K562 (cell line): Measurements from ENCODE around the gene MAS1L. TPM values are rescaled to one million over a fixed set of nuclear protein-coding genes. Genes with fewer than 3 reads are reported as not detected.

Experiments
- ATAC-seq: fragments of 200-7000 bp; cut with Tn5 transposase; 3 replicates; pipeline ENCODE4 v1.9.1; 2020; ENCODE audit warnings: moderate library complexity
- BruUV-seq: library from RNA; stranded (reverse); fragments of 400-500 nt; replicated peaks from 2 replicates; lab custom pipeline; 2021; lab: Mats Ljungman, UMichigan
- CTCF ChIA-PET: fragments of 300-600 bp; formaldehyde crosslinking; extraction: SDS; loops from one replicate; lab custom pipeline; 2021; ENCODE audit warnings: low intra/inter-chr PET ratio; lab: Yijun Ruan, JAX
- POLR2A ChIA-PET: fragments of 300-600, 350-650 bp; sonication (Branson Sonifier 250); formaldehyde crosslinking; extraction: SDS; loops from one replicate; lab custom pipeline; 2021; ENCODE audit warnings: antibody characterized with exemption, inconsistent platforms; lab: Yijun Ruan, JAX
- DNase-seq, 4 experiments: peaks; one replicate each; pipeline versions ENCODE4 v3.0.0 to v3.0.0-alpha.2; 2011 to 2018; ENCODE audit warnings: low spot score in 3 of 4, mixed read lengths in 3 of 4; ENCODE audit errors: extremely low read depth in 1 of 4
- FAIRE-seq: peaks from 2 replicates; lab custom pipeline; 2011; peaks lifted over from hg19 to GRCh38; lab: Jason Lieb, UNC
- H2AFZ ChIP-seq: 2 replicates; pipeline ENCODE4 v1.6.0; 2011; ENCODE audit warnings: low read depth, low read length, control low read depth, inconsistent platforms
- H3K27ac ChIP-seq: fragments of 200-600 bp; 3 replicates; pipeline ENCODE4 v1.8.0; 2011; ENCODE audit warnings: low read depth, mild to moderate bottlenecking, control low read depth, inconsistent platforms, low read length, moderate library complexity, mixed read lengths; ENCODE audit errors: extremely low read depth
- H3K27me3 ChIP-seq, 2 experiments: fragments of 300-600 bp in 1 of 2; 2 replicates in 1 of 2; 3 replicates in 1 of 2; pipeline versions ENCODE4 v1.6.0 to v1.8.0; 2011; ENCODE audit warnings: inconsistent platforms in 2 of 2, low read length in 2 of 2, mild to moderate bottlenecking in 1 of 2, mixed read lengths in 1 of 2, moderate library complexity in 1 of 2; ENCODE audit not compliant: control insufficient read depth in 2 of 2, insufficient read depth in 2 of 2
- H3K36me3 ChIP-seq: fragments of 300-600 bp; 3 replicates; pipeline ENCODE4 v1.8.0; 2011; ENCODE audit warnings: mild to moderate bottlenecking, low read length, inconsistent platforms; ENCODE audit not compliant: control insufficient read depth, insufficient read depth
- H3K4me1 ChIP-seq, 2 experiments: fragments of 200-600 bp in 1 of 2; replicated peaks in 1 of 2; 2 replicates in 1 of 2; 3 replicates in 1 of 2; pipeline versions ENCODE4 v1.5.1 to v1.8.0; 2011; ENCODE audit warnings: inconsistent platforms in 2 of 2, low read length in 2 of 2, mild to moderate bottlenecking in 1 of 2, mixed read lengths in 1 of 2, moderate library complexity in 1 of 2; ENCODE audit not compliant: control insufficient read depth in 2 of 2, insufficient read depth in 2 of 2
- H3K4me2 ChIP-seq: 2 replicates; pipeline ENCODE4 v1.6.1; 2011; ENCODE audit warnings: low read length, control low read depth, inconsistent platforms, mixed read lengths; ENCODE audit not compliant: insufficient read depth
- H3K4me3 ChIP-seq: fragments of 200-600 bp; sonication (generic), shearing (Covaris generic); 2 replicates; pipeline ENCODE4 v1.5.1; 2016; ENCODE audit warnings: control low read depth, inconsistent platforms
- H3K79me2 ChIP-seq: fragments of 200-600 bp; 3 replicates; pipeline ENCODE4 v1.8.0; 2011; ENCODE audit warnings: low read length, inconsistent platforms; ENCODE audit not compliant: control insufficient read depth, insufficient read depth
- H3K9ac ChIP-seq, 2 experiments: 2 replicates each; pipeline versions ENCODE4 v1.6.0 to v1.6.1; 2011; ENCODE audit warnings: low read depth in 2 of 2, low read length in 2 of 2, control low read depth in 1 of 2, inconsistent platforms in 1 of 2, mild to moderate bottlenecking in 1 of 2, mixed read lengths in 1 of 2; ENCODE audit not compliant: insufficient read depth in 1 of 2
- H3K9me1 ChIP-seq: one replicate; pipeline ENCODE4 v1.6.0; 2011; ENCODE audit warnings: inconsistent platforms, mild to moderate bottlenecking, low read length, moderate library complexity; ENCODE audit not compliant: control insufficient read depth, insufficient read depth
- H3K9me3 ChIP-seq: replicated peaks from 2 replicates; pipeline ENCODE4 v1.5.1; 2011; ENCODE audit warnings: low read depth, low read length, inconsistent platforms; ENCODE audit not compliant: control insufficient read depth, insufficient read depth
- H4K20me1 ChIP-seq: replicated peaks from 2 replicates; pipeline ENCODE4 v1.6.1; 2011; ENCODE audit warnings: low read length, inconsistent platforms, mixed read lengths; ENCODE audit not compliant: control insufficient read depth, insufficient read depth
- ARHGAP35 ChIP-seq: fragments of 450-650 bp; IDR thresholded peaks from 2 replicates; pipeline ENCODE4 v1.6.1; 2018; ENCODE audit not compliant: partially characterized antibody
- BMI1 ChIP-seq: fragments of 150-350 bp; IDR thresholded peaks from 2 replicates; pipeline ENCODE4 v1.6.1; 2014; ENCODE audit warnings: low read length
- BRCA1 ChIP-seq, 2 experiments: fragments of 450-650 bp in 1 of 2; sonication (generic) in 1 of 2; formaldehyde crosslinking in 1 of 2; IDR thresholded peaks; 2 replicates each; pipeline versions ENCODE4 v1.5.0 to v1.6.1; 2017 to 2020; ENCODE audit warnings: mild to moderate bottlenecking in 1 of 2, missing genetic modification reagents in 1 of 2
- E2F6 ChIP-seq, 2 experiments: IDR thresholded peaks; 2 replicates each; pipeline ENCODE4 v1.6.1; 2011; ENCODE audit warnings: borderline replicate concordance in 1 of 2, control low read depth in 1 of 2, low read depth in 1 of 2, low read length in 1 of 2, mild to moderate bottlenecking in 1 of 2, mixed read lengths in 1 of 2, moderate library complexity in 1 of 2; ENCODE audit not compliant: insufficient read depth in 1 of 2, insufficient read length in 1 of 2, poor library complexity in 1 of 2, severe bottlenecking in 1 of 2; ENCODE audit errors: extremely low read depth in 1 of 2
- FOXM1 ChIP-seq, 2 experiments: fragments of 450-650 bp in 1 of 2; sonication (generic) in 1 of 2; formaldehyde crosslinking in 1 of 2; IDR thresholded peaks; 2 replicates each; pipeline versions ENCODE4 v1.6.1 to v1.9.0; 2017 to 2022; ENCODE audit warnings: low read depth in 2 of 2, mild to moderate bottlenecking in 2 of 2, missing genetic modification reagents in 1 of 2, moderate library complexity in 1 of 2
- HNRNPUL1 ChIP-seq: fragments of 200-400 bp; formaldehyde crosslinking; IDR thresholded peaks from 2 replicates; pipeline ENCODE4 v1.6.1; 2017; ENCODE audit warnings: low read length
- MTF1 ChIP-seq: fragments of 250-450 bp; sonication (Bioruptor Pico); IDR thresholded peaks from 2 replicates; pipeline ENCODE4 v1.9.0; 2021; ENCODE audit warnings: moderate library complexity, mild to moderate bottlenecking, inconsistent platforms, borderline replicate concordance
- PML ChIP-seq: IDR thresholded peaks from 2 replicates; pipeline ENCODE4 v1.6.1; 2012; ENCODE audit warnings: low read length, inconsistent platforms
- POLR3A ChIP-seq: IDR thresholded peaks from 2 replicates; pipeline ENCODE4 v1.6.1; 2011; ENCODE audit warnings: borderline replicate concordance, mild to moderate bottlenecking, moderate library complexity; ENCODE audit not compliant: insufficient read length, insufficient read depth; ENCODE audit errors: extremely low read depth
- SP1 ChIP-seq: sonication (generic); formaldehyde crosslinking; IDR thresholded peaks from 2 replicates; pipeline ENCODE4 v1.8.1; 2022; ENCODE audit warnings: mild to moderate bottlenecking, missing genetic modification reagents
- SUPT5H ChIP-seq: fragments of 450-650 bp; IDR thresholded peaks from 2 replicates; pipeline ENCODE4 v1.6.1; 2016
- ZNF24 ChIP-seq: fragments of 450-650 bp; IDR thresholded peaks from 2 replicates; pipeline ENCODE4 v1.6.1; 2016
- ZNF41 ChIP-seq: fragments of 250-450 bp; sonication (Bioruptor Pico); conservative IDR thresholded peaks from 2 replicates; pipeline ENCODE4 v1.4.0; 2020; ENCODE audit warnings: mild to moderate bottlenecking
- WGBS: fragments of 100-300 bp; shearing (Covaris generic); methylation state at CpG from one replicate; pipeline ENCODE4 v1.1.6; 2016; ENCODE audit warnings: low coverage, mixed read lengths; ENCODE audit not compliant: insufficient coverage; ENCODE audit errors: missing lambda C conversion rate; 5-methylcytosine and 5-hydroxymethylcytosine counted together
- in situ Hi-C: fragments of 300-500 bp; cut with MboI; formaldehyde crosslinking; loops from 4 replicates; pipeline ENCODE4 v1.15.0; 2018; ENCODE audit warnings: inconsistent platforms, mixed read lengths
- intact Hi-C: fragments of 100-400 bp; cut with micrococcal nuclease; formaldehyde crosslinking; loops from 2 replicates; pipeline ENCODE4 v1.14.2; 2022
- polyA plus RNA-seq, 8 experiments: library from polyadenylated mRNA; depleted of rRNA in 4 of 8; stranded (reverse) in 5 of 8; unstranded in 3 of 8; fragments of >200 nt; fragmentation: Nextera tagmentation in 2 of 8; fragmentation: Illumina TruSeq in 1 of 8; extraction: Ambion mirVana in 2 of 8; extraction: Trizol in 1 of 8; gene quantifications; 2 replicates each; pipeline versions ENCODE4 v1.2.1 to v1.2.3, GENCODE V29; 2011 to 2014; ENCODE audit warnings: inconsistent platforms in 1 of 8, missing spikeins in 1 of 8
- total RNA-seq, 7 experiments: library from RNA; depleted of rRNA in 6 of 7; stranded (reverse); fragments of >200 nt in 6 of 7; fragmentation: Illumina TruSeq in 2 of 7; extraction: Trizol in 2 of 7; gene quantifications; 2 replicates each; pipeline versions ENCODE4 v1.2.1 to v1.2.3, GENCODE V29; 2011 to 2021; ENCODE audit warnings: low replicate concordance in 1 of 7

MAS1L gene
- total and polyA plus RNA-seq, 9 of the 15 experiments (the other 6 are each of a cell fraction or from before 2014, with no cell fraction given): not detected

GRCh38 chr6:29532320-29532951 lies 44.7 kb upstream of the MAS1L start:
- no peak overlapping the region for H3K9ac ChIP-seq
- in situ Hi-C loops: no loop called here
- ChIA-PET POLR2A (interaction anchor here (0.7 kb wide), 1 partner anchor 71 kb away, joined by 3 read pairs; no protein-coding TSS in a partner anchor), CTCF (no interaction called here)
- peaks cover 0 to 13% of the 10 kb centered on the region in 2 experiments; a peak in 3 of 5 replicates for H3K27me3 ChIP-seq
- no peak overlapping the region for H2AFZ ChIP-seq
- H3K4me1 ChIP-seq: no peaks in the 10 kb centered on the region
- BruUV-seq: no TSS peak
- H3K4me2 ChIP-seq: no peak overlapping the region
- H3K9me3 ChIP-seq: no peaks in the 10 kb centered on the region
- ATAC-seq: no peak
- no peaks in the 10 kb centered on the region for H3K79me2 ChIP-seq
- DNase-seq: no peak
- FAIRE-seq: no peak
- TF ChIP-seq SUPT5H (no peak), HNRNPUL1 (no peak)
- peaks cover 9% of the 10 kb centered on the region; the same call in 1 of the 2 replicates for H4K20me1 ChIP-seq
- intact Hi-C loops: no loop called here
- H3K27ac ChIP-seq: no peak overlapping the region
- H3K4me3 ChIP-seq: no peak overlapping the region
- H3K36me3 ChIP-seq: no peaks in the 10 kb centered on the region
- 0% methylated on average over 2 of the region's 2 CpGs for WGBS
- no peaks in the 10 kb centered on the region for H3K9me1 ChIP-seq

- DNase-seq (no peak), FAIRE-seq (no peak), ATAC-seq (no peak)
- in situ Hi-C loops (no loop called here), intact Hi-C loops (no loop called here)
- Histone ChIP-seq H3K4me2 (no peak overlapping the region), H3K79me2 (no peaks in the 10 kb centered on the region), H4K20me1 (peaks cover 9% of the 10 kb centered on the region; the same call in 1 of the 2 replicates), H3K27me3 (peaks cover 0 to 13% of the 10 kb centered on the region in 2 experiments; a peak in 3 of 5 replicates), H3K27ac (no peak overlapping the region), H2AFZ (no peak overlapping the region), H3K4me3 (no peak overlapping the region), H3K9me1 (no peaks in the 10 kb centered on the region), H3K9ac (no peak overlapping the region), H3K4me1 (no peaks in the 10 kb centered on the region; a peak in 1 of 5 replicates), H3K36me3 (no peaks in the 10 kb centered on the region), H3K9me3 (no peaks in the 10 kb centered on the region)
- BruUV-seq: no TSS peak
- 0% methylated on average over 3 of the region's 3 CpGs for WGBS
- POLR2A ChIA-PET: no interaction called here
- CTCF ChIA-PET: no interaction called here
- TF ChIP-seq E2F6 (IDR thresholded peaks at IDR 0.05; ENCODE audit: borderline replicate concordance in 1 of 2, extremely low read depth in 1 of 2, insufficient read depth in 1 of 2, insufficient read length in 1 of 2, low read depth in 1 of 2, low read length in 1 of 2, poor library complexity in 1 of 2, severe bottlenecking in 1 of 2) (no peak), MTF1 (CRISPR knock-in tag) (no peak), PML (no peak), BMI1 (no peak), SP1 (CRISPR knock-in tag) (no peak), POLR3A (no peak), FOXM1 (IDR thresholded peaks at IDR 0.05; ENCODE audit: low read depth) (no peak), FOXM1 (CRISPR knock-in tag; IDR thresholded peaks at IDR 0.05; ENCODE audit: low read depth) (no peak), ZNF41 (no peak), ARHGAP35 (no peak), BRCA1 (IDR thresholded peaks at IDR 0.05) (no peak), BRCA1 (CRISPR knock-in tag; IDR thresholded peaks at IDR 0.05) (no peak), ZNF24 (no peak)
Observed at GRCh38 chr6:29531668-29532067, 43.9 kb upstream of the MAS1L start.
